Spinal cord (tissue), 10 donors: ENCODE results near the gene SUPT4H1. TPM values are rescaled to one million over a fixed set of nuclear protein-coding genes. Genes with fewer than 3 reads are reported as not detected.

Experiments used
- DNase-seq, 6 donors: peaks; one replicate each; pipeline versions ENCODE4 v3.0.0 to v3.0.0-alpha.2; 2013 to 2015; ENCODE audit warnings: low spot score in 6 of 6, low read depth in 4 of 6
- H3K27ac ChIP-seq: one replicate; pipeline ENCODE4 v1.5.1; 2013; ENCODE audit warnings: low read depth, low read length, control low read depth
- H3K27me3 ChIP-seq: one replicate; pipeline ENCODE4 v1.6.1; 2013; ENCODE audit warnings: low read length; ENCODE audit not compliant: control insufficient read depth, insufficient read depth
- H3K36me3 ChIP-seq: one replicate; pipeline ENCODE4 v1.6.1; 2013; ENCODE audit warnings: low read length; ENCODE audit not compliant: control insufficient read depth, insufficient read depth
- H3K4me1 ChIP-seq: one replicate; pipeline ENCODE4 v1.6.1; 2013; ENCODE audit warnings: low read length; ENCODE audit not compliant: control insufficient read depth, insufficient read depth
- H3K4me3 ChIP-seq: one replicate; pipeline ENCODE4 v1.5.1; 2013; ENCODE audit warnings: low read depth, low read length, control low read depth
- H3K9me3 ChIP-seq: one replicate; pipeline ENCODE4 v1.6.1; 2013; ENCODE audit warnings: low read length; ENCODE audit not compliant: control insufficient read depth, insufficient read depth
- WGBS: methylation state at CpG from one replicate; pipeline ENCODE4 v1.1.5; 2013; ENCODE audit warnings: missing lambda C conversion rate; ENCODE audit not compliant: insufficient coverage; 5-methylcytosine and 5-hydroxymethylcytosine counted together
- polyA plus RNA-seq, 2 donors: library from polyadenylated mRNA; unstranded; fragments of 120-200 nt; gene quantifications; one replicate each; pipeline ENCODE4 v1.2.1, GENCODE V29; 2013; ENCODE audit not compliant: insufficient read length in 2 of 2
- total RNA-seq, 2 donors: library from RNA; depleted of rRNA in 1 of 2; stranded (reverse); fragments of 120-200 nt in 1 of 2; fragments of >200 nt in 1 of 2; gene quantifications; one replicate each; pipeline versions ENCODE4 v1.2.3 to v1.2.4, GENCODE V29; 2013 to 2014
- donor health status: healthy.

SUPT4H1 gene
- total and polyA plus RNA-seq, 4 donors, result 48.4 to 97.8 (median 87.5) TPM

- H3K9me3 ChIP-seq, result no peaks in the 10 kb centered on the region
- no peak overlapping the region for H3K27ac ChIP-seq
- peaks cover 79% of the 10 kb centered on the region for H3K36me3 ChIP-seq
- H3K27me3 ChIP-seq, result no peaks in the 10 kb centered on the region
- no peak for DNase-seq
- no peaks in the 10 kb centered on the region for H3K4me1 ChIP-seq
- WGBS, result no CpG with 5 or more reads among the region's 4 CpGs
- H3K4me3 ChIP-seq, result no peak overlapping the region
Observed at GRCh38 chr17:58315750-58316149, 36.3 kb downstream of the SUPT4H1 start.

GRCh38 chr17:58315281-58315711 is 36.7 kb downstream of the SUPT4H1 start:
- no peak overlapping the region for H3K4me3 ChIP-seq
- no peaks in the 10 kb centered on the region for H3K4me1 ChIP-seq
- WGBS, result 99% methylated on average over 6 of the region's 6 CpGs
- no peaks in the 10 kb centered on the region for H3K9me3 ChIP-seq
- DNase-seq, result no peak
- peaks cover 79% of the 10 kb centered on the region for H3K36me3 ChIP-seq
- no peak overlapping the region for H3K27ac ChIP-seq
- no peaks in the 10 kb centered on the region for H3K27me3 ChIP-seq

- Histone ChIP-seq H3K27ac (no peak overlapping the region), H3K4me3 (no peak overlapping the region), H3K9me3 (no peaks in the 10 kb centered on the region), H3K36me3 (peaks cover 79% of the 10 kb centered on the region), H3K27me3 (no peaks in the 10 kb centered on the region), H3K4me1 (no peaks in the 10 kb centered on the region)
- no peak for DNase-seq
- WGBS, result 62% methylated on average over 2 of the region's 6 CpGs
Observed at GRCh38 chr17:58314706-58315015, 37.3 kb downstream of the SUPT4H1 start.

- no peaks in the 10 kb centered on the region for H3K27me3 ChIP-seq
- peaks cover 79% of the 10 kb centered on the region for H3K36me3 ChIP-seq
- H3K9me3 ChIP-seq, result no peaks in the 10 kb centered on the region
- no peaks in the 10 kb centered on the region for H3K4me1 ChIP-seq
- no peak overlapping the region for H3K4me3 ChIP-seq
- DNase-seq, result no peak
- 79% methylated on average over 4 of the region's 7 CpGs for whole genome bisulfite sequencing
- no peak overlapping the region for H3K27ac ChIP-seq
Observed at GRCh38 chr17:58313815-58314705, 37.9 kb downstream of the SUPT4H1 start.

GRCh38 chr17:58312829-58313228 is 39.2 kb downstream of the SUPT4H1 start:
- H3K36me3 ChIP-seq, result peaks cover 79% of the 10 kb centered on the region
- no peaks in the 10 kb centered on the region for H3K9me3 ChIP-seq

GRCh38 chr17:58312021-58312630 is 39.9 kb downstream of the SUPT4H1 start:
- H3K4me1 ChIP-seq, result no peaks in the 10 kb centered on the region
- H3K36me3 ChIP-seq, result peaks cover 80% of the 10 kb centered on the region
- no peaks in the 10 kb centered on the region for H3K27me3 ChIP-seq
- H3K9me3 ChIP-seq, result no peaks in the 10 kb centered on the region
- no peak overlapping the region for H3K4me3 ChIP-seq
- DNase-seq, result no peak
- 81% methylated on average over 21 of the region's 23 CpGs for WGBS
- no peak overlapping the region for H3K27ac ChIP-seq

More at GRCh38 chr17:58312829-58313228, 39.2 kb downstream of the SUPT4H1 start:
- H3K4me1 ChIP-seq, result no peaks in the 10 kb centered on the region
- no peaks in the 10 kb centered on the region for H3K27me3 ChIP-seq
- no peak overlapping the region for H3K4me3 ChIP-seq
- no peak overlapping the region for H3K27ac ChIP-seq
- WGBS, result no CpG with 5 or more reads among the region's 1 CpG
- DNase-seq, result no peak

GRCh38 chr17:58311429-58311894 is 40.5 kb downstream of the SUPT4H1 start:
- H3K4me1 ChIP-seq, result no peaks in the 10 kb centered on the region
- no peak overlapping the region for H3K27ac ChIP-seq
- WGBS, result 86% methylated on average over 9 of the region's 9 CpGs
- no peaks in the 10 kb centered on the region for H3K9me3 ChIP-seq
- DNase-seq, result no peak
- H3K36me3 ChIP-seq, result peaks cover 81% of the 10 kb centered on the region
- no peak overlapping the region for H3K4me3 ChIP-seq
- no peaks in the 10 kb centered on the region for H3K27me3 ChIP-seq

- WGBS, result 91% methylated on average over 20 of the region's 23 CpGs
- H3K27ac ChIP-seq, result no peak overlapping the region
- no peak overlapping the region for H3K4me3 ChIP-seq
- no peaks in the 10 kb centered on the region for H3K9me3 ChIP-seq
- H3K4me1 ChIP-seq, result no peaks in the 10 kb centered on the region
- H3K27me3 ChIP-seq, result no peaks in the 10 kb centered on the region
- no peak for DNase-seq
- H3K36me3 ChIP-seq, result peaks cover 81% of the 10 kb centered on the region
Observed at GRCh38 chr17:58310511-58311428, 41.2 kb downstream of the SUPT4H1 start.

GRCh38 chr17:58309918-58310259 is 42.1 kb downstream of the SUPT4H1 start:
- Histone ChIP-seq H3K4me3 (no peak overlapping the region), H3K9me3 (no peaks in the 10 kb centered on the region), H3K27me3 (no peaks in the 10 kb centered on the region), H3K36me3 (peaks cover 82% of the 10 kb centered on the region), H3K4me1 (no peaks in the 10 kb centered on the region), H3K27ac (no peak overlapping the region)
- 93% methylated on average over 5 of the region's 5 CpGs for WGBS
- no peak for DNase-seq
